Measurements from ENCODE around the gene TESMIN. TPM values are rescaled to one million over a fixed set of nuclear protein-coding genes. Genes with fewer than 3 reads are reported as not detected.

Gene TESMIN
- total RNA-seq, 1 experiment from 2014 or later, result 78.8 TPM

DNA sequence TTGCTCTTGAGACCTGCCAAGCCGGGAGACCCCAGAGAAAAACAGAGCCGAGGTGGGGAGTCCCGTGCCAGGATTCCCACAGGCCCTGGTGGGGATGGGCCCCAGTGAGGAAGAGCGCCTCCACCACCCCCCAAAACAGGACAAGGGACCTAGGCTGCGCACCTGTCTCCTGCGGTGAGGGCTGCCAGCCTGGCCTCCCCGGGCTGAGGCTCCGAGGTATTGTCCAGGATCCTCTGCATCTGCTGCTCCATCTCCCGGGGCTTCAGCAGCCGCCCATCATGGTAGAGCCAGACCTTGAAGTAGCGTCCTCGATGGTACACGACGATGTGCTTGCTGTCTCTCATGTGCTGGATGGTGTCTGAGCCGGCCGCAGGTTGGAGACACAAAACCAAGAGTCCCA, 33.3 kb upstream of the TESMIN start:
- H3K4me1 Mint-ChIP-seq, result peaks cover 9% of the 10 kb centered on the region
- DNase-seq (ENCODE audit: low spot score) (no peak), ATAC-seq (no peak)
- TF ChIP-seq, protein P1, sequence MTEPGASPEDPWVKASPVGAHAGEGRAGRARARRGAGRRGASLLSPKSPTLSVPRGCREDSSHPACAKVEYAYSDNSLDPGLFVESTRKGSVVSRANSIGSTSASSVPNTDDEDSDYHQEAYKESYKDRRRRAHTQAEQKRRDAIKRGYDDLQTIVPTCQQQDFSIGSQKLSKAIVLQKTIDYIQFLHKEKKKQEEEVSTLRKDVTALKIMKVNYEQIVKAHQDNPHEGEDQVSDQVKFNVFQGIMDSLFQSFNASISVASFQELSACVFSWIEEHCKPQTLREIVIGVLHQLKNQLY (CRISPR knock-in tag; IDR thresholded peaks at IDR 0.05), result no peak
- TF ChIP-seq SP1 (CRISPR knock-in tag; conservative IDR thresholded peaks at IDR 0.05) (no peak), CREB1 (CRISPR knock-in tag; IDR thresholded peaks at IDR 0.05) (no peak), ZNF263 (CRISPR knock-in tag; IDR thresholded peaks at IDR 0.05; ENCODE audit: low read depth) (no peak), ATF1 (CRISPR knock-in tag; IDR thresholded peaks at IDR 0.05) (no peak), ETV6 (CRISPR knock-in tag; IDR thresholded peaks at IDR 0.05) (no peak), MXD4 (CRISPR knock-in tag; IDR thresholded peaks at IDR 0.05; ENCODE audit: borderline replicate concordance) (no peak), GABPB1 (CRISPR knock-in tag; IDR thresholded peaks at IDR 0.05) (no peak), RELA (CRISPR knock-in tag; IDR thresholded peaks at IDR 0.05; ENCODE audit: borderline replicate concordance) (no peak), NFATC4 (CRISPR knock-in tag; IDR thresholded peaks at IDR 0.05) (no peak), ZNF232 (CRISPR knock-in tag; IDR thresholded peaks at IDR 0.05) (no peak), TCF7 (CRISPR knock-in tag; IDR thresholded peaks at IDR 0.05; ENCODE audit: low read depth) (no peak), NR3C1 (CRISPR knock-in tag; conservative IDR thresholded peaks at IDR 0.05; ENCODE audit: low read depth) (no peak), EMX1 (CRISPR knock-in tag; IDR thresholded peaks at IDR 0.05) (no peak)
- TF ChIP-seq, protein P2, sequence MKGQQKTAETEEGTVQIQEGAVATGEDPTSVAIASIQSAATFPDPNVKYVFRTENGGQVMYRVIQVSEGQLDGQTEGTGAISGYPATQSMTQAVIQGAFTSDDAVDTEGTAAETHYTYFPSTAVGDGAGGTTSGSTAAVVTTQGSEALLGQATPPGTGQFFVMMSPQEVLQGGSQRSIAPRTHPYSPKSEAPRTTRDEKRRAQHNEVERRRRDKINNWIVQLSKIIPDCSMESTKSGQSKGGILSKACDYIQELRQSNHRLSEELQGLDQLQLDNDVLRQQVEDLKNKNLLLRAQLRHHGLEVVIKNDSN (CRISPR knock-in tag; IDR thresholded peaks at IDR 0.05), result no peak
- TF ChIP-seq, protein P3, sequence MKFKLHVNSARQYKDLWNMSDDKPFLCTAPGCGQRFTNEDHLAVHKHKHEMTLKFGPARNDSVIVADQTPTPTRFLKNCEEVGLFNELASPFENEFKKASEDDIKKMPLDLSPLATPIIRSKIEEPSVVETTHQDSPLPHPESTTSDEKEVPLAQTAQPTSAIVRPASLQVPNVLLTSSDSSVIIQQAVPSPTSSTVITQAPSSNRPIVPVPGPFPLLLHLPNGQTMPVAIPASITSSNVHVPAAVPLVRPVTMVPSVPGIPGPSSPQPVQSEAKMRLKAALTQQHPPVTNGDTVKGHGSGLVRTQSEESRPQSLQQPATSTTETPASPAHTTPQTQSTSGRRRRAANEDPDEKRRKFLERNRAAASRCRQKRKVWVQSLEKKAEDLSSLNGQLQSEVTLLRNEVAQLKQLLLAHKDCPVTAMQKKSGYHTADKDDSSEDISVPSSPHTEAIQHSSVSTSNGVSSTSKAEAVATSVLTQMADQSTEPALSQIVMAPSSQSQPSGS (CRISPR knock-in tag; IDR thresholded peaks at IDR 0.05; ENCODE audit: borderline replicate concordance, low read depth), result no peak
- TF ChIP-seq, protein P4, sequence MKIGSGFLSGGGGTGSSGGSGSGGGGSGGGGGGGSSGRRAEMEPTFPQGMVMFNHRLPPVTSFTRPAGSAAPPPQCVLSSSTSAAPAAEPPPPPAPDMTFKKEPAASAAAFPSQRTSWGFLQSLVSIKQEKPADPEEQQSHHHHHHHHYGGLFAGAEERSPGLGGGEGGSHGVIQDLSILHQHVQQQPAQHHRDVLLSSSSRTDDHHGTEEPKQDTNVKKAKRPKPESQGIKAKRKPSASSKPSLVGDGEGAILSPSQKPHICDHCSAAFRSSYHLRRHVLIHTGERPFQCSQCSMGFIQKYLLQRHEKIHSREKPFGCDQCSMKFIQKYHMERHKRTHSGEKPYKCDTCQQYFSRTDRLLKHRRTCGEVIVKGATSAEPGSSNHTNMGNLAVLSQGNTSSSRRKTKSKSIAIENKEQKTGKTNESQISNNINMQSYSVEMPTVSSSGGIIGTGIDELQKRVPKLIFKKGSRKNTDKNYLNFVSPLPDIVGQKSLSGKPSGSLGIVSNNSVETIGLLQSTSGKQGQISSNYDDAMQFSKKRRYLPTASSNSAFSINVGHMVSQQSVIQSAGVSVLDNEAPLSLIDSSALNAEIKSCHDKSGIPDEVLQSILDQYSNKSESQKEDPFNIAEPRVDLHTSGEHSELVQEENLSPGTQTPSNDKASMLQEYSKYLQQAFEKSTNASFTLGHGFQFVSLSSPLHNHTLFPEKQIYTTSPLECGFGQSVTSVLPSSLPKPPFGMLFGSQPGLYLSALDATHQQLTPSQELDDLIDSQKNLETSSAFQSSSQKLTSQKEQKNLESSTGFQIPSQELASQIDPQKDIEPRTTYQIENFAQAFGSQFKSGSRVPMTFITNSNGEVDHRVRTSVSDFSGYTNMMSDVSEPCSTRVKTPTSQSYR (CRISPR knock-in tag; IDR thresholded peaks at IDR 0.05), result no peak
- TF ChIP-seq, protein P5, sequence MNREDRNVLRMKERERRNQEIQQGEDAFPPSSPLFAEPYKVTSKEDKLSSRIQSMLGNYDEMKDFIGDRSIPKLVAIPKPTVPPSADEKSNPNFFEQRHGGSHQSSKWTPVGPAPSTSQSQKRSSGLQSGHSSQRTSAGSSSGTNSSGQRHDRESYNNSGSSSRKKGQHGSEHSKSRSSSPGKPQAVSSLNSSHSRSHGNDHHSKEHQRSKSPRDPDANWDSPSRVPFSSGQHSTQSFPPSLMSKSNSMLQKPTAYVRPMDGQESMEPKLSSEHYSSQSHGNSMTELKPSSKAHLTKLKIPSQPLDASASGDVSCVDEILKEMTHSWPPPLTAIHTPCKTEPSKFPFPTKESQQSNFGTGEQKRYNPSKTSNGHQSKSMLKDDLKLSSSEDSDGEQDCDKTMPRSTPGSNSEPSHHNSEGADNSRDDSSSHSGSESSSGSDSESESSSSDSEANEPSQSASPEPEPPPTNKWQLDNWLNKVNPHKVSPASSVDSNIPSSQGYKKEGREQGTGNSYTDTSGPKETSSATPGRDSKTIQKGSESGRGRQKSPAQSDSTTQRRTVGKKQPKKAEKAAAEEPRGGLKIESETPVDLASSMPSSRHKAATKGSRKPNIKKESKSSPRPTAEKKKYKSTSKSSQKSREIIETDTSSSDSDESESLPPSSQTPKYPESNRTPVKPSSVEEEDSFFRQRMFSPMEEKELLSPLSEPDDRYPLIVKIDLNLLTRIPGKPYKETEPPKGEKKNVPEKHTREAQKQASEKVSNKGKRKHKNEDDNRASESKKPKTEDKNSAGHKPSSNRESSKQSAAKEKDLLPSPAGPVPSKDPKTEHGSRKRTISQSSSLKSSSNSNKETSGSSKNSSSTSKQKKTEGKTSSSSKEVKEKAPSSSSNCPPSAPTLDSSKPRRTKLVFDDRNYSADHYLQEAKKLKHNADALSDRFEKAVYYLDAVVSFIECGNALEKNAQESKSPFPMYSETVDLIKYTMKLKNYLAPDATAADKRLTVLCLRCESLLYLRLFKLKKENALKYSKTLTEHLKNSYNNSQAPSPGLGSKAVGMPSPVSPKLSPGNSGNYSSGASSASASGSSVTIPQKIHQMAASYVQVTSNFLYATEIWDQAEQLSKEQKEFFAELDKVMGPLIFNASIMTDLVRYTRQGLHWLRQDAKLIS (CRISPR knock-in tag; IDR thresholded peaks at IDR 0.05; ENCODE audit: borderline replicate concordance), result no peak
- TF ChIP-seq, protein P6, sequence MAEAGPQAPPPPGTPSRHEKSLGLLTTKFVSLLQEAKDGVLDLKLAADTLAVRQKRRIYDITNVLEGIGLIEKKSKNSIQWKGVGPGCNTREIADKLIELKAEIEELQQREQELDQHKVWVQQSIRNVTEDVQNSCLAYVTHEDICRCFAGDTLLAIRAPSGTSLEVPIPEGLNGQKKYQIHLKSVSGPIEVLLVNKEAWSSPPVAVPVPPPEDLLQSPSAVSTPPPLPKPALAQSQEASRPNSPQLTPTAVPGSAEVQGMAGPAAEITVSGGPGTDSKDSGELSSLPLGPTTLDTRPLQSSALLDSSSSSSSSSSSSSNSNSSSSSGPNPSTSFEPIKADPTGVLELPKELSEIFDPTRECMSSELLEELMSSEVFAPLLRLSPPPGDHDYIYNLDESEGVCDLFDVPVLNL (CRISPR knock-in tag; IDR thresholded peaks at IDR 0.05; ENCODE audit: borderline replicate concordance, low read depth), result no peak
- TF ChIP-seq, protein P7, sequence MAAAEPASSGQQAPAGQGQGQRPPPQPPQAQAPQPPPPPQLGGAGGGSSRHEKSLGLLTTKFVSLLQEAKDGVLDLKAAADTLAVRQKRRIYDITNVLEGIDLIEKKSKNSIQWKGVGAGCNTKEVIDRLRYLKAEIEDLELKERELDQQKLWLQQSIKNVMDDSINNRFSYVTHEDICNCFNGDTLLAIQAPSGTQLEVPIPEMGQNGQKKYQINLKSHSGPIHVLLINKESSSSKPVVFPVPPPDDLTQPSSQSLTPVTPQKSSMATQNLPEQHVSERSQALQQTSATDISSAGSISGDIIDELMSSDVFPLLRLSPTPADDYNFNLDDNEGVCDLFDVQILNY (CRISPR knock-in tag; IDR thresholded peaks at IDR 0.05), result no peak
- no peak overlapping the region for H3K4me3 Mint-ChIP-seq
- no peaks in the 10 kb centered on the region for H3K9me3 Mint-ChIP-seq
- CTCF ChIA-PET, result interaction anchor here (3.4 kb wide), 1 partner anchor 13 kb away, joined by 17 read pairs; no protein-coding TSS in a partner anchor
- H3K36me3 Mint-ChIP-seq, result peaks cover 18% of the 10 kb centered on the region
- H3K27ac Mint-ChIP-seq, result no peak overlapping the region
- H3K27me3 Mint-ChIP-seq (ENCODE audit: low read depth), result no peaks in the 10 kb centered on the region
- POLR2A ChIA-PET, result interaction anchor here (0.6 kb wide), 1 partner anchor 39 kb away, joined by 4 read pairs; no protein-coding TSS in a partner anchor
